IPS-NIHi7 (cell line): ENCODE results near the gene CHRNA3.

ENCODE experiments used
- DNase-seq: peaks from one replicate; pipeline ENCODE4 v3.0.0; 2012; ENCODE audit warnings: mixed read lengths; ENCODE audit errors: extremely low spot score

CHRNA3 gene

DNA sequence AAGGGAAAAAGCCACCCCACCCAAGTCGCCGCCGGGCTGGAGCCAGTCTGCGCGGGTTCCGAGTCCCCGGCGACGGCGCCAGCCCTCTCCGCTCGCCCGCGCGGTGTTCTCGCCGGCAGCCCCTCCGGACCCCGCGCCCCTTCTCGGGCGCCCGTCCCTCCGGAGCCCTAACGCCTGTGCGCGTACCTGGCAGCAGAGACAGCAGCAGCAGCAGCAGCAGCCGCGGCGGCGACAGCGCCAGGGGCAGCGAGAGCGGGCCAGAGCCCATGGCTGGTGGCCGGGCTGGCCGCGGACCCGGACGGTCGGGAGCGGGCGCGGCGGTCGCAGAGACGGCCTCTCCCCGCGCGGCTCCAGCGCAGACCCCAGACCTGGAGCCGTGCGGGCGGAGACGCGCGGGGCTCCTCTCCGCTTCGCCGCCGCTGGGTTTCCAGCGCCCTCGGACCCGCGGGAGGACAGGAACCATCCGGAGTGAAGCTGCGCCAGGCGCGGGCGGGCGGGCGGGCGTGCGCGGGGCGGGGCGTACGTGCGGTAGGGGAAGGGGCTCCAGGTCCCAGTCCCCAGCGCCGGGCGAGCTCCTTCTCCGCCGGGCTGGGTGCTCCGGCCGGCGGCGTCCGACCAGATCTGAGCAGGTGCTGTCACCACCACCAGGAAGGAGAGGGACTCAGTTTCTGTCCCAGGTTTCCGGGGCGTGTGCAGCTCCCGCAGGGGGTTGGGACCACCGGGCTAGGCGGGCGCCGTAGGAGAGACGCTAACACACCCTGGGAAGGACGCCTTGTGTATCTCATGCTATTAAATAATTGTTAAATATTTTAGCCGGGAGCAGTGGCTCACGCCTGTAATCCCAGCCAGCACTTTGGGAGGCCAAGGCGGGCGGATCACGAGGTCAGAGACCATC is at the start of gene CHRNA3:
TSS of gene CHRNA3 (minus strand) at position 470 of the 895 bp plus-strand sequence. CDS start at position 268, 202 bp downstream.
- peak; percentile 67 for DNase-seq

DNA sequence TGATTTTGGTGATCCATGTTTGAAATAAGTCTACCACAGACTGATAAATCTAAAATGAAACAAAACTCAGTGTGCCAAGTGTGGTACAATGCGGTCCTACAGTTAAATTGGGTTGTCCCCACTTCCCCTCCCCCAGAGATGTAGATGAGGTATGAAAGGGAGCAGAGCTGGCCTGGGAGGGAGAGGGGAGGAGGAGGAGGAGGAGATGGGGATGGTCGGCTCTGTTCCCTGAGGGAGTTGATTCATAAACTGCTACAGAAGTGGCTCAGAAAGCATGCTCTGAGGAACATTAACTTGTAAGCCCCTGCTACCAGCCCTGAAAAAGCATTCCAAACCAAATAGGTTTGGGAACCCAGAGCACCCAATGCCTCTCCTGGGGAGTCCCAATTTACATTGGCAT is 48.2 kb upstream of the CHRNA3 start:
- no peak for DNase-seq

DNA sequence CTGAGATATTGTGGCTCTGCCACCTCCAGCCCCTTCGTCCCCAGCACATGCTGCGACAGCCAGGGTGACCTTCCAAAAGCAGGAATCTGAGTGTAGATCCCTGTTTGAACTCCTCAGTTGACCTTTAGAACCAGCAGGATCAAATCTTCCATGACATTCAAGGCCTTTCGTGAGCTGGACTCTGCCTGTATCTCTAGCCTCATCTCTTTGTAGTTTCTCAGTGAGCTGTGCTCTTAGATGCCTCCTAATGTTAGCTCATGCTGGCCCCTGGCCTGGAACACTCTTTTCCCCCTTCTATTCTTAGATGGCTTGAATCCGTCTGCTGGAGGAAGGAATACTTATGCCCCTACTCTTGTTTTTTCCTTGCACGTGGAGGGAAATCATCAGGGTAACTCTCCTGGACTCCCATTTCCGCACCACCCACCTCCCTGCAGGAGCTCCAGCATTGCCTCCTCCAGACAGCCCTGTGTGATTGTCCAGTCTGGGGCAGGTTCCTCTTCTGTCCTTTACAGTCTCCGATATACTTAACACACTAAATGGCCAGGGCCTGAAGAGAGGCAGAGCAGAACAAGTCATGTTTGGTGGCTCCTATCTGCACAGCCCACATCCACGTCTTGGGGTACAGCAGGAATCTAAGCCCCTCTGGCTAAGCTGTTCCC is 46.9 kb upstream of the CHRNA3 start:
- DNase-seq: no peak

DNA sequence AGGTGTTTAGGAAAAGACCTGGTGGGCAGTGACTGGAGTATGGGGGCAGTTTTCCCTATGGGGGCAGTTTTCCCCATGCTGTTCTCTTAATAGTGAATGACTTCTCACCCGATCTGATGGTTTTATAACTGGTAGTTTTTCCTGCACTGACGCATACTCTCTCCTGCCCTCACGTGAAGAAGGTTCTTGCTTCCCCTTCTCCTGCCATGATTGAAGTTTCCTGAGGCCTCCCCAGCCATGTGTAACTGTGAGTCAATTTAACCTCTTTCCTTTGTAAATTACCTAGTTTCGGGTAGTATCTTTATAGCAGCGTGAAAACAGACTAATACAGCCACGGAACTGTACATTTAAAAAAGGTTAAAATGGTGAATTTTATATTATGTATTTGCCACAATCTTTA is 45.2 kb upstream of the CHRNA3 start:
- no peak for DNase-seq

DNA sequence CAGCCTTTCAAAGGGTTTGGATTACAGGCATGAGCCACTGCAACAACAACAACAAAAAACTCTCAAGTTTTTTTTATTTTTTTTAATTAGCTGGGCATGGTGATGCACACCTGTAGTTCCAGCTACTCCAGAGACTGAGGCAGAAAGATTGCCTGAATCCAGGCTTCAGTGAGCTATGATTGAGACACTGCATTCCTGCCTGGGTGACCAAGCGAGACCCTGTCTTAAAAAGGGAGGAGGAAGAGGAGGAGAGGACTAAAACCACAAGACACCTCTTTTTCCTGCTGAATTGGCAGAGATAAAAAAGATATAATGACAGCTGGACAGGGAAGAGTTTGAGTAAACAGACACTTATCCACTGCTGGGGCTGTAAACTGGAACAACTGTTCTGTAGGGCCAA is 42.9 kb upstream of the CHRNA3 start:
- no peak for DNase-seq

DNA sequence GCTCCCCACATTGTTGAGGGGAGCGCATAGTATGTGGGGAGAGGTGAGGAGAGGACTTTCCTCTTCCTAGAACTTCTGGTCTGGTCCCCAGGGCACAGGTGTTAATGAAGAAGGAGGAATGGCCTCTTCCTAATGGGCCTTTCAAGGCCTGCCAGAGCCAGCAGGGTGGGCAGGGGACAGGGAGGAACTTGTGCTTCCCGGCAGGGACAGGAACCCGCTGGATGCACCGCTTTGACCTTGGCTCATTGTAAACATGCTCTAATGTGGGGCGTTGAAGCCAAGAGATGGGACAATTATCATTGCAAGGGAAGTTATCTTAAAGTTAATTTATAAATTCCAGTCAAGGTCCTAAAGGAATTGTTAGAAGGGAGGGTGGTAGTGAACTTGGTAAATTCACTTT is 41.2 kb upstream of the CHRNA3 start:
- no peak for DNase-seq

DNA sequence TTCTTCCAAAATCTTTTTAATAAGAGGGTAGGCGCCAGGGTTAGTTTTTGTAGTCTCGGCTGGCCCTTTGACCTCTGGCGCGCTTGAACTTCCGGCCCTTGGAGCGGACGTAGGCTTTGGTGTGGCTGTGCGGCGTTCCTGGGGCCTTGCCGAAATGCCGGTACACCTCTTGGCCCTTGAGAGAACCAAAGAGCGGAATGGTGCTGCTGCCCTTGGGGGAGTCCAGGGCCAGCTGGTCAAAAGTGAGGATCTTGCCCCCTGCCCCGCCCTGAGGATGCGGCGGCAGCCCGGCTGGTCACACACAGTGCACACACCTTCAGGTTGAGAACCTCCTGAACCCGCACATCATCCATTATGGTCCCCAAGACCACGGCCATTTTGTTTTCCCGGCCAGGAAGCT is 40.2 kb upstream of the CHRNA3 start:
- DNase-seq: no peak

DNA sequence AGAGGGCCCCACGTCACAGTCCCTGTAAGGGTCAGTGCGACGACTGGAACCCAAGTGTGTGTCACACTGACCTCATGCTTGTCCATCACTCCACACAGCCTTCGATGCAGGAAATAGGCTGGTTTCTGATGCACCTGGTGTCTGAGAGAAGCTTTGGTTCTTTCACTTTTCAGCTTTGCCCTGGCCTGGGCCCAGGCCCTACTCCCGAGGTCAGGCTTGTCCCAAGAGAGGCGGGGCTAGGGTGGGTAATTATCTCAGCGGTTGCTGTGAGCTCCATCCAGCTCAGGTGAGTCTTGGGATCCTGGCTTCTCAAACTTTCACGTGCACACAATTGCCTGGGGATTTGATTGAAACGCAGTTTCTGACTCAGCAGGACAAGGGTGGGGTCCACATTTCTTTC is 39.8 kb upstream of the CHRNA3 start:
- no peak for DNase-seq

DNA sequence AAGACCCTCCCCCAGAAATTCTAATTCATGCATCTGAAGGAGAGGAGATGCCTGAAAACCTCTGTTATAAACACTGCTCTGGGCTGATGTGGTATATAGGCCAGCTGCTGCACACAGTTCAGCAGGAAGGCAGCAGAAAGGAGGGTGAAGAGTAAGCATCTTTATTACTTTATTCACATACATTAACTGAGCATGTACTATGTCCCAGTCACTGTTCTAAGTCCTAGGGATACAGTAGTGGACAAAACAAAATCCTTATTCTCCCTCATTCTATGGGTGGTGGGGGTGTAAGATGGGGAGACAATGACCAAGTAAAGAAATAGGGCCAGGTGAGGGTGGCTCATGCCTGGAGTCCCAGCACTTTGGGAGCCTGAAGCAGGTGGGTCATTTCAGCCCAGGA is 38.0 kb upstream of the CHRNA3 start:
- DNase-seq: no peak

DNA sequence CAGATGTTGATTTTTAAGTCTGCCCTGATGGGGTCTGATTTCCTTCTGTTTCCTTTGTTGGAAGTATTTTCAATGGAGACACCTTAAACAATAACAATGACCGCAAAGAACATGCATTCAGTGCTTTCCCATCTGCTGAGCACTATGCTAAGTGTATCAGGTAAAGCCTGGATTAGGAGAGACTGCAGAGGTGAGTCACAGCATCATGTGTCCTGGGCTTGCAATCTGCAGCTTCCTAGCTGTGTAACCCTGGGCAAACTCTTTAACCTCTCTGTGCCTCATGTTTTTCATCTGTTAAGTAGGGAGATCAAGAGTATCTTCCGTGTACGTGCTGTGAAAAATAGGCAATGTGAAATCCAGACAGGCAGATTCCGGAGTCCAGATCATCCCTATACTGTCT is 33.5 kb upstream of the CHRNA3 start:
- no peak for DNase-seq

DNA sequence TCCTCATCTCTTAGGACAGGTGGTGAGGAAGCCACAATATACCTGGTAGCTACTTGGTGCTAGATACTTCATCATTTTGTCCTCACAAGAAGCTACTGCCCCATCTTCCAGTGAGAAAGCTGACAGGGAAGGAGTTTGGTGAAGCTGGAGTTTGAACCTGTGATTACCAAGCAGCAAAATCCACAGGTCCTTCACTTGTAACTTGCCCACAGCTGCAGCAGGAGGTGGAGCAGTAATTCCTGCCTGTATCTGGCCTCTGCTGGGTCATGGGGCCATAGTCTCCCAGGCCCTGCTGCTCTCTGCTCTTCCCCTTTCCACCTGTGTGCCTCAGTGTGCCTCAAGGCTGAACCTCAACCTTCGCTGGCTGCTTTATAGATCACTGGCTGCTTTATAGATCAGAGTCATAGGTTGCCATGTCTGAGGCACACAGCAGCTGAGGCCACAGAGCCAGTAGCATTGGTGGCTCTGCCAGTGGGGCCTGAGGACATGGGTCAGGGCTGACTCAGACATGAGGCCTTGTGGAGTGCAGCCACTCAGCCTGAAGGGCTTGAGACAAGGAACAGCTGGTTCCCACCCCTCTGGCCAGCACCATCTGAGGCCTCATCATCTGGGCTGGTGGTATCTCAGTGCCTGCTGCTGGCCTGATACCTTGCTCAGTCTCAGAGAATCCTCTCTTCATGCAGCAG is 31.3 kb upstream of the CHRNA3 start:
- no peak for DNase-seq

DNA sequence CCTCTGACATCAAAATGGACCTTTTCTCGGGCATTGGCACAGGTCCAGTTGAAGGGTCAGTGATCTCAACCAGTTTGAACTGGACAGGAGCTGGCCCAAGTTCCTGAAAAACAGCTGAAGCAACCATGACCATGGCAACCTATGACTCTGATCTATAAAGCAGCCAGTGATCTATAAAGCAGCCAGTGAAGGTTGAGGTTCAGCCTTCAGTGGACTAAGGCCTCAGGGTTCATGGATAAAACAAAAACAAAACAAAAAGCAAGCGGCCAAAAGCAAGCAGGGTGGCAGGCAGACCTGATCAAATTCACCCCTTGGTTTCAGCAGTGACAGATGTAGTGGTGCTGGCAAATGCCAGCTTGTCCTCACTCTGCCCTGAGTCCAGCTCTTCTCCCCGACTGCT is 30.2 kb upstream of the CHRNA3 start:
- DNase-seq: no peak

DNA sequence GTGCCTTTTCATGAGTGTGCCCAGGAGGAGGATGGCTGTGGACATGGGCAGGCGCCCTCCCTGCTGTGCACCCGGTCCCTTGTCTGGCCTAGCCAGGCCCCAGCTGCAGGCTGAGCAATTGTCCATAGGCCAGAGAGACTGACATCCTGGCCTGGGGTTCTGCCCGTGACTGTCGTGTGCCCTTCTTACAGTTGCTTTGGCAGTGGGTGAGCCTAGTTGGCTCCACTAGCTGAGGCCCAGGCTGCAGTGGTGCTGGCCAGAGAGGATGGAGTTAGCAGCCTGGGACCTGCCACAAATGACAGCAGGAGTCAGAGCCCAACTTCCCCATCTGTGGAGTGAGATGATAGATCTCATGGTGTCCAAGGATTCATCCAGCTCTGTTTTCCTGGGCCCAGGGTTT is 29.2 kb upstream of the CHRNA3 start:
- DNase-seq: no peak

DNA sequence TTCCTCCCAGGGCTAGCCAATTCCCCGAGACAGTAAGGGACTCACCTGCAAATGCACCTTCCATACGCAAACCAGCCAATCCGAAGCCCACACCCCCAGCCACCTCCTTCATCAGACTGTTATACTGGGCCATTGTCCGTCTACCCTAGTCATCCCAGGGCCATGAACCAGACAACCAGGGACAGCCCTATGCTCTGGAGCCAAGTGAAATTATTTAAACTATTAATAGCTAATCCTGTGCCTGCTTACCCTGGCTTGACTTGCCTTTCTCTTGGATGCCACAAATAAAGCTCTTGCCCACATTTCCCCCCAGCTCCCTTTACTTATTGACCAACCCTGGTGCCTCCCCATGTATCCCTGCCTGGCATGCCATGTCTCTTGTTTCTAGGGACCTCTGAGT is 24.2 kb upstream of the CHRNA3 start:
- no peak for DNase-seq

DNA sequence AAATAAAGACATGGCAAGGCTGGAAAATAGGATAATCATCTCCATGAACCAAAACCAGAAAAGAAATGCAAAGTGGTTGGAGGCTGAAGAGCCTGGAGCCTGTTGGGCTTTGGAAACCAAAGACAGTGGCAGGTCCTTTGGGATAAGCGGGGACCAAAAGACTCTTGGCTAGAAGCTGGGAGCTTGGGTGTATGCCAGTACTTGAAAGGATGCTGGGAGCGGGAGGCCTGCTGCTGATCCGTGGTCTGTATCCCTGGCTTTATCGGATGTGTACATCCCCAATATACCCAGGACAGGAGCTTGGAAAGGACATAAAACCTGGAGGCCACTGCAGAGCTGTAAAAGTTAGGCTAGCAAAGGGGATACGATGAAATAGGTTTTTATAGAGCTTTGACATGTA is 21.5 kb upstream of the CHRNA3 start:
- DNase-seq: no peak

DNA sequence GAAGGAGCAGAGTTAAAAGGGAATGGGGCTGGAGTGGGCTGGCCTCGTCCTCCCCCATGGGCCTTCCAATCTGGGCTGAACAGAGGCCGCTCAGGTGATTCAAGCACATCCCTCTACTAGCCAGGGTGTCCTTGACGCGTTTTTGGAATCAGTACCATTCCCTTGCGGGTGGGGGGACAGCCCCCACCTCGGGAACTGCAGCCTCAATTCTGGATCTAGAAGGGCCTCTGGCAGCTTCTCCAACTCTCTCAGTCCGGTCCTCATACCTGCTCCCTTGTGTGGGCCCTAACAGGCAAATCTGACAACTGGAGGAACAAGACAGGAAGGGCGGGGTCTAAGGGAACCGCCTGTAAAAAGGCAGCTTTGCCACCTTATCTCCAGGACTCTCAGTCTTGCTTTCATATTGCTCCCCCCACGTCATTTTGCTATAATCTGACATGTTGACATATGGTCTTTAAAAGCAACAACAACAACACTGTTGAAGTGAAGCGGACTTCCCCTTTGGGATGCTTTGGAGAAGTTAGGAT is 21.0 kb upstream of the CHRNA3 start:
- no peak for DNase-seq

DNA sequence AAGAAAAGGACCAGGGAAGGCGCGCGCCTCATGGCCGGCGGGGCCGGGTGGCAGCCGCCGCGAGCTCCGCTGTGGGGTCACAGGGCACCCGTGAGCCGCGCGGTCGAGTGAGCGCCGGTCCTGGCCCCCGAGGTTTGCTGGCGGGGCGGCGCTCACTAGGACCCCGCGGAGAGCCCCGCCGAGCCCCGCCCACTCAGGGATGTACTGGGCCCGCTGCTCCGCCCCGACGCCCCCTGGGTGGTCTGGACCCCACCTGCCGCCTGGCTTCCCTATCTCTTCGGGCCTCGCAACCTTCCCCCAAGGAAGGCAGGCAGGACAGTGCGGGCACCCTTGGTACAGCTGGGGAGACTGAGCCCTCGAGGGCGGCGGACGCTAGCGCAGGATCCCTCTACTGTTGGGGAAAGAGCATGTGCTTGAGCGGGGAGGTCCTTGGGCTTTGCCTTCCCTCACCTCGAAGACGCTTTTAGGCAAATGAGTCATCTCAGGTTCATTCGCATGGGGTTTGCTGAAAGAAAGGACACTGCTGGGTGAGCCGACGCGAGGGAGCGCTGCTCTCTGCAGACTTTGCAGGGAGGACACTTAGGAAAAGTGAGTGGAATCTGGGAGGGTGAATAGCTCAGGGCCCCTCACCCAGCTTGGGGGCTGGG is 20.4 kb upstream of the CHRNA3 start, which contains the start of gene CHRNB4:
TSS of gene CHRNB4 (minus strand) at position 109 of the 647 bp plus-strand sequence. CDS start at position 32, 77 bp downstream.
- peak; percentile 93 for DNase-seq

DNA sequence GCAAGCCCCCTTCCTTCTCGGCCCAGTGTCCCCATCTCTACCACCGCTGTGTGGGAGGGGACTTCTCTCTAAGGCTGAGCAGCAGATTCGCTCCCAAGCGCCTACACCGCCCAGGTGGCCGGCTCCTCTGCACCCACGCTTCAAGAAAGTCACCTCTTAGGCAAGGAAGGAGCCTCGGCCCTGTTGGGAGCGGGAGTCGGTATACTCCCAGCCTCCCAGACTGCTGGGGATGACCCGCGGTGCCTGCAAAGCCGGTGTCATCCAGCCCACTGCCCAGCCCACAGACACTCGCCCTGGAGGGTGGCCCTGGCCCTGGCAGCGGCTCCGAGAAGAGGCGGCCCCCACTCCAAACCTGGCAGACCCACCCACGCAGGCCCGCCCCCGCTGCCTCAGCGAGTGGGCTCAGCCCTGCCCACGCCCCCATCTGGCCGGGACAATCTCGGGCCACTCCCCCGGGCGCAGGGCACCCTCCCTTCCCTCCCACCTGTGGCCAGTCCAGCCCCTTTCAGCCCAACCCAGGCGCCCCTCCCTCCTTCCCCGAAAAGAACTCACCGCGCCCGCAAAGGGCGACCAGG is 19.8 kb upstream of the CHRNA3 start:
- peak; percentile 70 for DNase-seq

DNA sequence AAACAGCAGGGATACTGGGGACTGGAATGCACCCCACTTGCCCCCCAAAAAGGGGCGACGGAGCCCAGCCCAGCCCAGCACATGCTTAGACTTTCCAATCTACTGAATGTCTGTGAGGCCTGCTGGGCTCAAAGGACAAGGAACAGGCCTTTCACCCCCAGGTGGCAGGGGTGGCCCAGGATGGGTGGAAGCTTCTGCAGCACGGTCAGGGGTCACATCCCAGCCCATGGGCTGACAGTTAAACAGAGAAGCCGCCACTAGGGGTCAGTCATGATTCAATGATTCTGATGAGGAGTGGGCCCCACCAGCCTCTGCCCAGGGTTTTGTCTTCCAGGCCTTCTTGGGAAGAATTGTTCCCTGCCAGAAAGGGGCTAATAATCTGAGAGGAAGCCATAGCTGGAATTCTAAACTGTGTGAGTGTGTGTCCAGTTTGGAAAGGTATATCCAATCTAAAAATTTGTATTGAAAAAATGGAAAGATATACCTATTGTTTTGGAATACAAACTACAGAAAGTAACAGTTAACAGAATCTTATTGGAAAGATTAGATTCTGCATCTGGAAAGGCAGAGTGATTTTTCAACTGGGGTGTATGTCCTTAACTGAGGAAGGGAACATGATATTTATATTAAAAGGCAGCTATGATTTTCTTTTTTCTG is 18.0 kb upstream of the CHRNA3 start:
- peak; percentile 86 for DNase-seq

DNA sequence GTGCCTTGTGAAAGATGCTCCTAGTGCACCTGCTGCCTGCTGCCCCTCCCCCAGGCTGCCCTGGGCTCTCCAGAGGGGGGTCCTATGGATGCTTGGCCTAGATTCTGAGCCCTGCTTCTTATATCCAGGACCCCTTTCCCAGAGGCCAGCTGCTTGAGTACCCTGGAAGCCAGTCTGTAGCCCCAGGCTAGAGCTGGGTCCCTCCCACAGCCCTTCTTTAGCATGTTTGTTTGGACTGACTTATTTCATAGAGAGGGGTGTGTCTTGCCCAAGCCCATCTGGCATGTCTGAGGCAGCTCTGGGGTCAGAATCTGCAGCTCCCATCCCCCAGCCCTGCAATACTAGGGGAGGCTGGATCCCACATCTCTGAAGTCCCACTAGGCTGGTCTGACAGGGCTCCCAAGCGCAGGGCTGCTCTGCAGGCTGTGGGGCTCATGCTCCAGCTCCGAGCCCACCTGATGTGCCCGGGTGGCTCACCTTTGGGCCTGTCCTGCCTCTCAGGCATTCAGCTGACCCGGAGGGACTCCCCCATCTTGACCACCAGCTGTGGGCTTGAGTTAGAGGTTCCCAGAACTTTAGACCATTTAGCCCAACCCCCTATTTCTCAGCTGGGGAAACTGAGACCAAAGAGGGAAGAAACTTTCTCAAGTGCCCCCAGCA is 17.1 kb upstream of the CHRNA3 start:
- no peak for DNase-seq
